ENCODE measurements around the gene PDE4D.

DNA sequence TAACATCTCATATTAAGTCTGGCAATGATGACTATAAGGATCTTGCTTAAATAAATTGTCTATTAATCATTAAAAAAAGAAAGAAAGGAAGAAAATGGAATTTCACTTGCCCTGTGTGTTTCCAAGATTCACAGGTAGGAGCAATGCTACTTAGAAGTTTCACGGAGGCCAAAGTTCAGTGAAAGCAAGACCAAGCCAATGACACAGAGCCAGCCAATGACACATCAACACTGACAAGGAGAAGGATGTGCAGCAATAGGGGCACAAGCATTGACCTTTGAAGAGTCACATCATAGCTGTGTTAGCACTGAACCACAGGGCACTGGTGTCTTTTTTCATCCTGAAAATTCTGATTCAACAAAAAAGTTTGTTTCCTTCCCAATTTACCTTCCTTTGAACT lies 364.3 kb downstream of the PDE4D start:
- TF ChIP-seq, protein P1, sequence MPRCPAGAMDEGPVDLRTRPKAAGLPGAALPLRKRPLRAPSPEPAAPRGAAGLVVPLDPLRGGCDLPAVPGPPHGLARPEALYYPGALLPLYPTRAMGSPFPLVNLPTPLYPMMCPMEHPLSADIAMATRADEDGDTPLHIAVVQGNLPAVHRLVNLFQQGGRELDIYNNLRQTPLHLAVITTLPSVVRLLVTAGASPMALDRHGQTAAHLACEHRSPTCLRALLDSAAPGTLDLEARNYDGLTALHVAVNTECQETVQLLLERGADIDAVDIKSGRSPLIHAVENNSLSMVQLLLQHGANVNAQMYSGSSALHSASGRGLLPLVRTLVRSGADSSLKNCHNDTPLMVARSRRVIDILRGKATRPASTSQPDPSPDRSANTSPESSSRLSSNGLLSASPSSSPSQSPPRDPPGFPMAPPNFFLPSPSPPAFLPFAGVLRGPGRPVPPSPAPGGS (IDR thresholded peaks at IDR 0.05; ENCODE audit: borderline replicate concordance, insufficient read depth, low read depth, low read length, poor library complexity, severe bottlenecking), result no peak
- TF ChIP-seq, protein P2, sequence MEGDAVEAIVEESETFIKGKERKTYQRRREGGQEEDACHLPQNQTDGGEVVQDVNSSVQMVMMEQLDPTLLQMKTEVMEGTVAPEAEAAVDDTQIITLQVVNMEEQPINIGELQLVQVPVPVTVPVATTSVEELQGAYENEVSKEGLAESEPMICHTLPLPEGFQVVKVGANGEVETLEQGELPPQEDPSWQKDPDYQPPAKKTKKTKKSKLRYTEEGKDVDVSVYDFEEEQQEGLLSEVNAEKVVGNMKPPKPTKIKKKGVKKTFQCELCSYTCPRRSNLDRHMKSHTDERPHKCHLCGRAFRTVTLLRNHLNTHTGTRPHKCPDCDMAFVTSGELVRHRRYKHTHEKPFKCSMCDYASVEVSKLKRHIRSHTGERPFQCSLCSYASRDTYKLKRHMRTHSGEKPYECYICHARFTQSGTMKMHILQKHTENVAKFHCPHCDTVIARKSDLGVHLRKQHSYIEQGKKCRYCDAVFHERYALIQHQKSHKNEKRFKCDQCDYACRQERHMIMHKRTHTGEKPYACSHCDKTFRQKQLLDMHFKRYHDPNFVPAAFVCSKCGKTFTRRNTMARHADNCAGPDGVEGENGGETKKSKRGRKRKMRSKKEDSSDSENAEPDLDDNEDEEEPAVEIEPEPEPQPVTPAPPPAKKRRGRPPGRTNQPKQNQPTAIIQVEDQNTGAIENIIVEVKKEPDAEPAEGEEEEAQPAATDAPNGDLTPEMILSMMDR (IDR thresholded peaks at IDR 0.05 in 2 of 3, conservative IDR thresholded peaks at IDR 0.05 in 1 of 3; ENCODE audit: control insufficient read depth in 2 of 3, extremely low read depth in 1 of 3, insufficient read depth in 1 of 3, low read depth in 3 of 3, low read length in 3 of 3), result no peak
- no peak for TF ChIP-seq POLR2AphosphoS5 (IDR thresholded peaks at IDR 0.05; ENCODE audit: low read length)
- no peak for TF ChIP-seq EP300 (IDR thresholded peaks at IDR 0.05; ENCODE audit: borderline replicate concordance in 1 of 2, control insufficient read depth in 1 of 2, low read depth in 2 of 2, low read length in 2 of 2)
- TF ChIP-seq SREBF2 (IDR thresholded peaks at IDR 0.05; ENCODE audit: low read length), result no peak
- TF ChIP-seq ZNF207 (IDR thresholded peaks at IDR 0.05; ENCODE audit: borderline replicate concordance), result no peak
- no peak for TF ChIP-seq CHD2 (IDR thresholded peaks at IDR 0.05; ENCODE audit: borderline replicate concordance, low read depth, low read length)
- no peak for TF ChIP-seq ZNF384 (IDR thresholded peaks at IDR 0.05; ENCODE audit: borderline replicate concordance, low read depth, low read length)
- TF ChIP-seq ASH2L (IDR thresholded peaks at IDR 0.05; ENCODE audit: borderline replicate concordance, low read depth), result no peak
- TF ChIP-seq, protein P3, sequence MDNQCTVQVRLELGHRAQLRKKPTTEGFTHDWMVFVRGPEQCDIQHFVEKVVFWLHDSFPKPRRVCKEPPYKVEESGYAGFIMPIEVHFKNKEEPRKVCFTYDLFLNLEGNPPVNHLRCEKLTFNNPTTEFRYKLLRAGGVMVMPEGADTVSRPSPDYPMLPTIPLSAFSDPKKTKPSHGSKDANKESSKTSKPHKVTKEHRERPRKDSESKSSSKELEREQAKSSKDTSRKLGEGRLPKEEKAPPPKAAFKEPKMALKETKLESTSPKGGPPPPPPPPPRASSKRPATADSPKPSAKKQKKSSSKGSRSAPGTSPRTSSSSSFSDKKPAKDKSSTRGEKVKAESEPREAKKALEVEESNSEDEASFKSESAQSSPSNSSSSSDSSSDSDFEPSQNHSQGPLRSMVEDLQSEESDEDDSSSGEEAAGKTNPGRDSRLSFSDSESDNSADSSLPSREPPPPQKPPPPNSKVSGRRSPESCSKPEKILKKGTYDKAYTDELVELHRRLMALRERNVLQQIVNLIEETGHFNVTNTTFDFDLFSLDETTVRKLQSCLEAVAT (IDR thresholded peaks at IDR 0.05), result no peak
- no peak for TF ChIP-seq RAD21 (IDR thresholded peaks at IDR 0.05; ENCODE audit: insufficient read depth, low read depth, low read length)
- TF ChIP-seq POLR2A (IDR thresholded peaks at IDR 0.05; ENCODE audit: low read depth, low read length), result no peak
- no peak for TF ChIP-seq ZZZ3 (IDR thresholded peaks at IDR 0.05; ENCODE audit: control insufficient read depth, insufficient read length, low read depth)
- TF ChIP-seq CBX5 (IDR thresholded peaks at IDR 0.05; ENCODE audit: low read depth), result no peak

Measured in GM12878 (cell line).